GM18870 (cell line): ENCODE measurements around the gene MDM1.

Experiments
- ATAC-seq: cut with Tn5 transposase; IDR thresholded peaks from one replicate; pipeline ENCODE4 v1.9.1; 2021; ENCODE audit warnings: moderate library complexity; ENCODE audit not compliant: unreplicated experiment

MDM1 gene

DNA sequence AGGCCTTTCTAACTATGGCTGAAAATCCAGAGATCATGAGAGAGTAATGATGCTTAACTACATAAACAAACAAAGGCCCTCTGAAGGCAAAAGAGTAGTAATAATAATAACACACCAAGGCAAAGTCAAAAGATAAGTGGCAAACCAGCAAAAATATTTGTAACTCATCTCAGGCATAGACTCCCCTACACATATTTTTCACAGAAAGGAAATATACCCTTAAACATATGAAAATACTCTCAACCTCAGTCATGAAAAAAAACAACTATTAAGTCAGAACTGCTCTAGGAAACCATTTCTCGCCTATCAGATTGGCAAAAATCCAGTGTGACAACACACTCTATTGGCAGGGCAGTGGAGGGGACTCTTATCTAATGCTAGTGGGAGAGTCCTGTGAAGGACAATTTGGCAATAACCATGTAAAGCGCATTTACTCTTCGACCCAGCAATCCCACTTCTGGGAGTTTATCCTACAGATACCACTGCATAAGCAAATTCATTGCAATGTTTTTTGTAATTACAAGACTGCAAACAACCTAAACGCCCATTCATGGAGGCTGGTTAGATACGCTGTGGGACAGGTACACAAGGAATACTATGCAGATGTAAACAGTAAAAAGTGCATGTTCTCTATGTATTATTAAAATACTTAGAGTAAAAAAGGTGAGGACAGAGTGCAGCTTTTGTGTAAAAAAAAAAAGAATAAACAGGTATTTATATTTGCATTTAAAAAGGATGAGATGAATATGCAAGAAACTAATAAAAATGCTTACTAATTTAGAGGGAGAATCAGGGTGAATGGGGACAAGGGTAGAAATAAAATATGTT lies 52.7 kb downstream of the MDM1 start:
- ATAC-seq, result no peak

DNA sequence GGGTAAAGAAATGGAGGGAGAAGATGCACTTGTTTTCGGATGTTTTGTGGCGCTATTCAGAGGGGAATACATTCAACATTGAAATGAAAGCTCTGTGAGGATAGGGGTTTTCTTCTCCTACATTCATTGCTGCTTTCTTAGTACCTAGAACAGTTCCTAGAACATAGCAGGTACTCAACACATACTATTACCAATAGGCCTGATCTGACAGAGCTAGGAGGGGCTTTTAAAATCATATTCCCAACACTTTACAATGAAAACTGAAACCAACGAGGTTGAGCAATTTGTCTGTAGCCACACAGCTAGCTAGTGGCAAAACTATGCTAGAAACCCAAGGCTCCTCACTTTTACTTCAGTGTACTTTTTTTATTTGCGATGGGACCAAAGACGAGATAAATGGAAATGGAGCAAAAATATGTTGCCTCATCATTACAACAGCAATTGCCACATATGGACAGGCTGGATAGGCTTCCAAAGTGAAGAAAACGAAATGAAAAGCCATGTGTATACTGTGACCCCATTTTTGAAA lies 55.7 kb downstream of the MDM1 start:
- ATAC-seq, result no peak

DNA sequence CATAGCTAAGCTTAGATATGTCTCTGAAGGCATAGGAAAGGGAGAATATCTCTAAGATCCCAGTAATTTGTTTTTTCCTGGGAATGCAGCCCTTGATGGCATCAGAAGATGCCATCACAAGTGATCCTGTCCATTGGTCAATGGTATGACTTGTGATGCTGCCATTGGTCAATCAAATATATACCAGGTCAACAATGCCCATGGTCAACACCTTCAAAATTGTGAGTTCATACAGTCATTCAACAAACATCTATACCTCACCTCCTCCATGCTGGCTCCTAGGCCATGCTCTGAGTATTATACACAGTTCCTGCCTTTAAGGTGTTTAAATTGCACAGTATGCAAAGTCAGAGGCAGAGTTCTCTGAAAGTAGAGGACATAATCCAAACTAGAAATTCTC lies 59.4 kb downstream of the MDM1 start:
- ATAC-seq, result no peak

DNA sequence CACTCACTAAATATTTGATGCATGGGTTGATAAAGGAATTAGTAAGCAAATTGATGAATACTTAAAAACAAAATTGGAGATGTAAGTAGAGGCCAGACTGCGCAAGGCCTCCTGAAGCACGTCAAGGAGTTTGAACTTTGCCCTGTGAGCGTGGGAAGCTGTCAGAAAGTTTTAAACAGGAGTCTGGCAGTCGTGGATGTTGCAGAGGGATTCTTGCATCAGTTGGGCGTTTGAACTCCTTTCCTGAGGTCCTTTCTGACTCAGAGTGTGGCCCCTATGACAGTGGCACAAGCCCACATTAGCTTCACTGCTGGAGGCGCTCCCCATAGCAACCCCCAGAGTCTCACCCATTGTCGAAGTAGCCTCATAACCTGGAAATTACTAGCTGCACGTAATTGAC lies 60.8 kb downstream of the MDM1 start:
- ATAC-seq, result no peak

DNA sequence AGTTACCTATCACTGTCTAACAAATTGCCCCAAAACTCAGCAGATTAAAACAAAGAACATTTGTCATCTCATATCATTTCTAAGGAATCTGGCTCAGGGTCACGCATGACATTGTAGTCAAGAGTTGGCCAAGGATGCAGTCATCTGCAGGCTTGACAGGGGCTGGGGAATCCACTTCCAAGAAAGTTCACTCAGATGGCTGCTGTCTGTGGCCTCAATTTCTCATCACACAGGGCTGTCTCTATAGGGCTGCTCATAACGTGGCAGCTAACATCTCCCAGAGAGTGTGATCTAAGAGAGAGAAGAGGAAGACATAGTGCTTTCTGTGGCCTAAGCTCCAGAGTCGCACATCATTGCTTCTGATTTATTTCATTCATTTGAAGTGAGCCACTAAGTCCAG lies 61.8 kb downstream of the MDM1 start:
- ATAC-seq, result no peak

DNA sequence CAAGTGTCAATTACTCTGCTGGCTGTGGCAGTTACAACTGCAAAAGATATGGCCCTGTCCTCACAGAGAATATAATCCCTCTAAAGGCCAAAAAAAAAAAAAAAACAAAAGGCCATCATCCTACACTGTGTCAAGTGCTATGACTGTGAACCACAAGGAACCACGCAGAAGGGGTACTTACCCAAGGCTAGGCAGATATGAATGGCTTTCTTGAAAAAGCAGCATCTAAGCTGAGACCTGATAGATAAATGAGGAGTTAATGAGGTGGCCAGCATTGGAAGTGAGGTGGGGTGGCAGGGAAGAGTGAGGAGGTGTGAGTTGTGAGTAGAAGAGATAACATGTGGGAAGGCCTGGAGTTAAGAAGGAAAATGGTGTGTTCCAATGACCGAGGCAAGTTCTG lies 62.4 kb downstream of the MDM1 start:
- no peak for ATAC-seq

DNA sequence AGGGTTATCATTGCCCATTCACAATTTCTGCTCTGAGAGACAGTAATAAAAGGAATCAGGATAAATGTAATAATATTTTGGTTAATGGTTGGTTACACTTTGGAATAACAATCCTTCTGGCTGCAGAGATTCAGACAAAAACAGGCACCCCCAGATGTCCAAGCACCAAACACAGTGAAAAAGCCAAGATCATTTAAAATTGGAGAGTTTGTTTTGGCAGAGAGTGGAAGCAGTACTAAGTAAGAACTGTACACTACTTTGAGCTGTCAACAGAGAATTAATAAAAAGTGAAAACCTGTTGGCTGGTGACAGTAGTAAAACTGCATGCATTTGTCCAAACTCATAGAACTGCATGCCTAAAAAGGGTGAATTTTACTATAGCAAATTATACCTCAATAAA lies 63.2 kb downstream of the MDM1 start:
- no peak for ATAC-seq

DNA sequence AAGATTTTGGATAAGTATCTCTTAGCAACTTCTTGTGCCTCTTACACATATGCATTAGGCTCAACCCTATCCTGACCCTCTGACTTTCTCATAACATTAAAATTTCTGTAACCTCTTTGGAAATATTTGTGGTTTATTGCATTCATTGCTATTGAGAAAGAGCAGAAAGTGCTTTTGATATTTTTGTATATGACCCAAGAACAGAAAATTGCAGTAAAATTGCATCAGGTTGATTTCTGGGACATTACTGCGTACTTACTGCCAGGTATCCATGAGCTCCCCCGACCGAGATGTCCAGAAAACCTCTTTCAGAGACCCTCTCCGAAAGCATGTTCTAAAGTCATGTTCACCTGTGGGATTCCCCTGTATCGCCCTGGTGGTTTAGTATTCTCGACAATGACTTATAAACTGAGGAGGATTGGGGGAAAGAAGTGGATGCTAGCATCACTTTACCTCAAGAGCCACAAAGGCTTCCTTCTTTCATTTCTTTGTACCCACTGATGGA lies 64.2 kb downstream of the MDM1 start:
- no peak for ATAC-seq

DNA sequence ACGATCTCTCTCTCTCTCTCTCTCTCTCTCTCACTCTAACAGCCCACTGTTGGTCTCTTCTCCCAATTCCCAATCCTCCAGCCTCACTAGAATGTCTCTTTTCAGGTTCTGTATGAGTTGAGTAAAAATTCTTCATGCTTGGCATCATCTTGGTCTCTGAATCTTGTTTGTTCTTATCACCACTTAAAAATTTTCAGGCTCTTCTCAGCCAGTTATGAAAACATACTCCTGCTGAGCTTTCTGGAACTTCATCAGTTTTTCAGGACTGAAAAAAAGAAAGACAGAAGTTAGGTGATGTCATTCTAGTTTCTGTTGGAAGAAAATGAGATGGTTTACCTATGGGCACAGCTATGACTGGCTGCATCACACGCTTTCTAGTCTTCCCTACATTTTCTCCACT lies 67.3 kb downstream of the MDM1 start:
- ATAC-seq, result no peak

DNA sequence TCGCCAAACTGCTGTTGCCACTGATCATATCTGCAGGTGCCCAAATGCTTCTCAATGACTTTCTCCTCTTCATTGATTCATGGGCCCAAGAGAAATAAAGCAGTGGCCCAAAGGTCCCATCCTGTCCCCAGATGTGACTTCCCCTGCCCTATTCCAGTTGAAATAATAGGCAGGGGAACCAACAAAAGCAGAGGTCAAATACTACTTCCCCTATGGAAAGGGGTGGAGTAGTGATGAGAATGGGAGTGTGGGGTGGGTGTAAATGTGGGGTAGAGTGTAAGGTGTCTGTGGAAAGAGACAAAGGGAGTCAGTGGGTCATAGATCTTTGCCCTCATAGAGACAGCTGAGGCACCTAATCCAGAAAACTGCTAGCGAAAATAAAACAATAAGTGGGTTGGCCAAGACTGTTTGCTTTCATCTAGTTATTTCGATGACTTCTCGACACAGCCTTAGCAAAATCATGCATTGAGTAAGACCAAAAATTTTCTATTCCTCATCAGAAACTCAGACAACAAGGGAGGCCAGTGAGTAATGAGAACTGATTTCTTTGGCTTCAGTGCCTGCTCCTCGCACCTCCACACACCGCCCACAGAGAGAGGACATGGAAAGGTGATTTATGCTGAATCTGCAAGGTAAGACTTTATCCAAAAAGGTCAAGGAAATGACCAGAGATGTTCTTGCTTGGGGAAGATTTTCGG lies 67.9 kb downstream of the MDM1 start:
- no peak for ATAC-seq

DNA sequence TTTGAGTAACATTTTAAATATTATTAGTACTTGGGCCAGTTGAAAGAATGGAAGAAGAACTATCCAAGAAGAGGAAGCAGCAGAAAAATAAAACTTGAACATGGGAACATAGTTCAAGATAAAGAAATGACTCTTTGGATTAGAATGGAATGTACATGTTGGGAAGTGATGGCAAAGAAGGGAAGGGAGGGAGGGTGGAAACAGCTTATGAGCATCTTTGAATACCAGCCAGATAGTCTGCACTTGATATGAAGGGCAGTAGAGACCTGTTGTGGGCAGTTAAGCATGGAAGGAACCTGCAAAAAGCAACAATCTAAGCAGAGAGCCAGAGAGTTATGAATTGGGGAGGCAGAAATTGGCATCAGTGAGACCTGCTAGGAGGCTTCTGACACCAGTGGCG lies 68.8 kb downstream of the MDM1 start:
- ATAC-seq, result no peak

DNA sequence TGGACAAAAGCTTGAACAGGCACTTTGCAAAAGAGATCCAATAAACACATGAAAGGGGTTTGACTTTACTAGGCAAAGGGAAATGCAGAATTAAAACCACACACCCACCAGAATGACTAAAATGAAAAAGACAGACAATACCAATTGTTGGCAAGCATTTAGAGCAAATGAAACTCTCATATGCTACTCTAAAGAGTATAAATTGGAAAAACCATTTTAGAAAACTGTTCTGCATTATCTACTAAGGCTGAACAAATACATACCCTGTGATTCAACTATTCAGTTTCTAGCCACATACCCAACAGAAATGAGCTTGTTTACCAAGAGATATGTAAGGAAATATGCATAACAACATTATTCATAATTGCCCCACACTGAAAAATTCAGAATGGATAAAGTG lies 70.3 kb downstream of the MDM1 start:
- ATAC-seq, result no peak

DNA sequence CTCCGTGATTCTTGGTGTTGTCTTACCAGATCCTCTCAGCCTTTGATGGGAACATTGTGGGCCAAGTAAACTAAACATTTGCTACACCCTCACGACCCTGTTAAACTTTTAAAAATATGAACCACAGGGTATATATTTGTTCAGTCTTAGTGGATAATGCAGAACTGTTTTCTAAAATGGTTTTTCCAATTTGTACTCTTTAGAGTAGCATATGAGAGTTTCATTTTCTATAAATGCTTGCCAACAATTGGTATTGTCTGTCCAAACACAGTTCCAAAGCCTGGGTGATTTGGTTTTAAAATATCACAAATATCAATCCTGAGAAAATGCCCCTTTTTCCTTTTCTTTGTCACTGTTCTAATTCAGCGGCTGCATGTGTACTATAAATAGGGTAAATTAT lies 72.0 kb downstream of the MDM1 start:
- no peak for ATAC-seq

DNA sequence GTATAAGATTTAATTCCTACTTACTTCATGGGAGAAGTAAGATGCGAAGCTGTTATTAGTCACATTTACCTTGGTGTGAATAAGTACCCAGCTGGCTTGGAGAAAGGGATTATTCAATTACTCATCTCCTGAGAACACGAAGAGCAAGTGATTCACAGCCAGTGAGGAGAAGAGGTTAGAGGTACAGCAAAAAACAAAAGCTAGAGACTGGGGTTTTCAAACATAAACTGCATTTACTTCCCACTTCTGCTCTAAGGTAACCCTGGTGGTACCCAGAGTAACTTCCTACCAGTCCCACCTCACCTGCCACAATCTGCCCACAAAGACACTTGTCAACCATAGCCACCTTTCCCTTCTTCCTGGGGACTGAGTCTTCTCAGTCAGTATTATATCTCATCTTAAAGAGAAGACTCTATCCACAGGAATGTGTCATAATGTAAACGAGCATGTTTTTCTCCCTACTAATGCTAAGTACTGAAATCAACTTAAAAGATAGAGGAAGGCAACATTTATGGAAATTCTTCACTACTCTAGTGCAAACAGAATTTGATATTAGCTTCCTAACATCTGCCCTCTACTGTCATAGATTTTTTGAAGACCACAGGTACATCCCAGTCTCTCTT lies 72.7 kb downstream of the MDM1 start:
- ATAC-seq, result no peak

DNA sequence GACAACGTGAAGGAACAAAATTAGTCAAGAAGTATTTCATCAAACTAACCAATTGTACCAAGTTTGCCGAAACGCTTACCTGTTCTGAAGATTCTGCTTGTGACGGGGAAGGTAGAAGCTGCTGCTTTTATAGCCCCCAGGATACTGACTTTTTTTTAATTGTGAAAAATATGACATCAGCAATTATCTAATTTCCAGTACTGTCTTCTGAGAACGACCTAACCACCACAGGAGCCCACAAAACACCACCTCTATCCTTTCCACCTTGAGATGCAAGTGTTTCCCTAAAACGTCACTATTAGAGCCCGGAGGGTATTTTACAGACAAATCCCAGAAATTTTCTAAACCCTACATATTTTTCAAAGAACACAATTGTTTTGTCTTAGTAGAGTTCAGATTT lies 78.7 kb downstream of the MDM1 start, which contains the start of gene IL22:
IL22 (minus strand) TSS at position 101 of the 400 bp plus-strand sequence. CDS start 156 bp downstream, outside the sequence.
- ATAC-seq, result no peak

DNA sequence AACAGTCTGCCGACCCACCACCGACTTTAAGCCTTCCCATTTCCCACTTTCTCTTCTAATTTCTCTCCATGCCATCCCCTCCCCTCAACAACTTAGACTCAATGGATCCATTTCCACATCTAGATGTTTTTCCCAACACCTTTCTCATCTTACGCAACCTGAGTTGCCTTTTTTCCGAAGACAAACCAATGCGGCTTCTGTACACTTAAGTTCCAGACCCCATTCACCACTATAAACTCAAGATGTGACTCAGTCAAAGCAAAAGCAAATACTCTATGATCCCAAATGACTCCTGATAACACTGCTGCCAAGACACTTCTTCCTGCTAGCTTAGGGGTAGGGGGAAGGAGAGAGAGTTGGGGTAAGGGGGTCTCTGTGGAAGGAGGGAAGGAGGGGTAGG lies 80.1 kb downstream of the MDM1 start:
- ATAC-seq, result no peak

DNA sequence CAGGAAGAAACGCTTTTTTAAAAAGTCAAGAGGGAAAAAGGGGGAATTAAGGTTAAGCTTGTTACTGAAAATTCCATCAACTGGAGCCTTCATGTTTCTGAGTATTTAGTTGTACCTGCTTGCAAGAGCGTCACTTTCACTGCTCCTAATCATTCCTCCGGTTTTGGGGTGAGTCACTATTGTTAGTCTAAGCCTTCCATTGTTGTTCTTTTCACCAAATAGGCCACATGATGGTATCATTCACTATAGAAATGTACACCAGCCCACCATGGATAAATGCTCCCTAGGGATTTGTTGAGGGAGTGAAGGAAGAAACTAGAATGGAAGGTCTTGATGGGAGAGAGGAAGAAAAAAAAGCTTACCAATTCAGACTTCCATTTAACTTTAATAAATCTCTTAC lies 81.7 kb downstream of the MDM1 start:
- ATAC-seq, result no peak

DNA sequence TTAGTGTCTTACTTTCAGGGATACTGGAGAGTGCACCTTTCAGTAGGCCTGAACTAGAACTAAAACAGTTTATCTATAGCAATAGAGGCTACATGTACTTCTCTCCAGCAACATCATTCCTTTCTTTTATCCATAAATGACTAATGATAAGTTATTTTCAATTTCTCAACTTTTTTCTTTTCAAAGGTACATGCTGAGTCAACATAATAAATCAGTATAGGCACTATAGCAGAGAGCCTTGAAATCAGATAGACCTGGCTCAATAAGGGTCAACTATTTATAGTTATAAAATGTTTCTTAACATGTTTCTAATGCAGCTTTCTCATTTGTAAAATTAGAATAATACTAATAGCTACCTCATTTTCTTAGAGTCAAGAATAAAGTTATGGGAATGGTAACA lies 84.4 kb downstream of the MDM1 start:
- no peak for ATAC-seq

DNA sequence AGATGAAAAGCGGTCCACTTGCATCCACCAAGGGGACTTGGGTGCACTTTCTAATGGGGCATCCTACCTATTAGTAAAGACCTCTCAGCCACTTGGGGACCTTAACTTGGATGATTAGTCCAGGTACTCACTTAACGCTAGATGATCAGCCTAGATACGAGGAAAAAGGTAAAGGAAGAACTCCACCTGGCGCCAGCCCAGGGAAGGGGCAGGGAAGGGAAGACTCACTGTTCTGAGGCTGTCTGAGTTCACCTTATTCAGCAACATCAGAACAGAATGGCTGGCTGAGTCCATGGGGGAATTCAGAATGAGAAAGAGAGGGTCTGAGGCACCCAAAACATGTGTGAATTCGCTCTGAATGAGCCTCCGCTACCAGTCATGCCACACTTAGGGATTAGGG lies 85.8 kb downstream of the MDM1 start:
- no peak for ATAC-seq

DNA sequence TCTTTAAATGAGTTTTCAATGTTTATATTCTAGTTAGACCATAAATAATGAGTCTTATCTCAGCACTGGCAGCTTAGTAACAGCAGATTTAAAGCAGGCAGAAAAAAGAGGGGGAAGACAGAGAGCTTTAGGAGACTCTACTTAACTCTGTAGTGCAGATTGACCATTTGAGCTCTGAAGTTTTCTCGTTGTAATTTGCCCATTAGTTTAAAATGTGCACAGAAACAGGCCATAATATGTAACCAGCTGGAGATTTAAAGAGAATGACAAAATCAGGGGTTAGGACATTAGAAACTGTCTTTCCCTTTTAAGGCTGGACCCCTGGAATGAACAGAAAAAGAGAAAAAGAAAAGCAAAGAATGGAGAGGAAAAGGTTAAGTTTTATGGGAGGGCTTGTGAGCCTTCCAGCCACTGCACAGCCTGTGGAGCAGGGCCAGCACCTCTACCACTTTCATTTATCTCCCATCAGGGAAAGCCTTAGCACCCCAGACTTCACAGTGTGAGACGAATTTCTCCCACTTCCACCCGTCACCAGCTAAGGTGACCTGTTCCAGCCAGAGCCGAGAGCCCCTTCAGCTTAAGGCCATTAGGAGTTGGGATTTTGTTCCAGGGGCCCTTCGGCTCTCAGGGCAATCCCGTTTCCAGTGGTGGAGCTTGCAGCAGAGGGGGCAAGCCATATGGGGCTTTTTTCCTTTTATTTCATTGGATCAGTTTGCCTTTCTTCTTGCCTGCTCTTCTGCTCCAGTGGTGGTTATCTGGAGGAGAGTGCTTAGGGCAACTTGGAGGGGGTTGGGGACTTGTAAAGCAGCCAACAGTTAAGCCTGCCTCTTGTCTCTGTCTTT lies 86.8 kb downstream of the MDM1 start:
- no peak for ATAC-seq
